GM19025 (cell line): ENCODE results near the gene MRPL19.
"Not testable (repeated sequence)": the region's sequence is repeated elsewhere in the genome, so short reads cannot be mapped to it uniquely, and the experiment has no call there.

Source experiments
- ATAC-seq: cut with Tn5 transposase; IDR thresholded peaks from one replicate; pipeline ENCODE4 v1.9.1; 2021; ENCODE audit warnings: mild to moderate bottlenecking, low read depth, moderate library complexity; ENCODE audit not compliant: unreplicated experiment

The MRPL19 gene

DNA sequence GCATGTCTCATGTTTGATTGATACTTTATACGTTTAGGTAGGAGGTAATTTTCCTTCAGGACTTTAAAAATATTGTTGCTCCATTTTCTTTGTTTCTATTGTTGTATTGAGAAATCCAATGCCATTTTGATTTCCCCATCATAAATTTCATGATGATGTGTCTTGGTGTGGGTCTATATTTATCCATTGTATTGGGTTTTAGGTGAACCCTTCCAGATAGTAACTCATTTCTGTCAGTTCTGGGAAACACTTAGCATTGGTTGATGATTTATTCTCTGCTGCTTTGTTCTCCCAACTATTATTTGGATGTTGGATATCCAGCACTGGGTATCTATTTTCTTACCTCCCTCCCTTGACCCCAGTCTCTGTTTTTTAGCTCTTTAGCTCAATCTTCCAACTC is 10.0 kb downstream of the MRPL19 start:
- no peak for ATAC-seq

DNA sequence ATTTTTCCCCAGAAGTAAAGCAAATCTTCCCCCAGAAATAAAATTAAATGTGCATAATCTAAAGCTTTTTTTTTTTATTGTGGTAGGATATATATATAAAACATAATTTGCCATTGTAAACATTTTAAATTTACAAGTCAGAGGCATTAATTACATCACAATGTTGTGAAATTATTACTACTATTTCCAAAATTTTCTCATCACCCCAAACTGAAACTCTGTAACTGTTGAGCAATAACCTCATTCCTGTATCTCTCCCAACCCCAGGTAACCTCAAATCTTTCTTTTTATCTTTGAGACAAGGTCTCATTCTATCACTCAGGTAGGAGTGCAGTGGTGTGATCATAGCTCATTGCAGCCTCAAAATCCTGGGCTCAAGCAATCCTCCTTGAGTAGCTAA is 11.2 kb downstream of the MRPL19 start:
- no peak for ATAC-seq

DNA sequence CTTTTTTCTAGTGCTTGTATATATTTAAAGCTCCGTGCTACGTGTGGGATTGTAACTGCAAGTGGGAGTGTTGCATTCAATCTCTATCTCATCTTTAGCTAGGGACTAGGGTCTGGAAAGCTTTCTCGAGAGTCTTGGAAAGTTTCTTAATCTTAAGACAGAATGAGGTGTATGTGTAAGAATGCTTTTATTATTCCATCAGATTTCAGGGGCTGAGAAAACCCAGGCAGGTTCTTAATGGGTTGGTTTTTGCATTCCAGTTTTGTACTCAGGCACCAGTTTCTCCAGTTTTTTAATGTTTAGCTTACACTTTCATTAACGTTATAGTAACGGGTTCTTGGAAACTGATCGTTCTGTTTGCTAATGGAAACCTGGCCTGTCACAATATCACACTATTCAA is 20.3 kb downstream of the MRPL19 start:
- no peak for ATAC-seq

DNA sequence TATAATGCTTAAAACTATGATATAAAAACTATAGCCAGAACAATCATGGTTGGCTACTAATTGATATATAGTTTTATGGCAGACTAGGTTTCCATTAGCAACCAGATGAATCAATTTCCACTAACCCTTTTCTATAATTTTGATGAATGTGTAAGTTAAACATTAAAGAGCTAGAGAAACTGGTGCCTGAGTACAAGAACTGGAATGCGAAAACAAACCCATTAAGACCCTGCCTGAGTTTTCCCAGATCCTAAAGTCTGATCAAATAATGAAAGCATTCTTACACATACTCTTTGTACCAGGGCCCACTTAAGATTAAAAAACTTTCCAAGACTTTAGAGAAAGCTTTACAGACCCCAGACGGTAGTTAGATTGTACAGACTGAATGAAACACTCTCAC is 21.3 kb downstream of the MRPL19 start:
- no peak for ATAC-seq

DNA sequence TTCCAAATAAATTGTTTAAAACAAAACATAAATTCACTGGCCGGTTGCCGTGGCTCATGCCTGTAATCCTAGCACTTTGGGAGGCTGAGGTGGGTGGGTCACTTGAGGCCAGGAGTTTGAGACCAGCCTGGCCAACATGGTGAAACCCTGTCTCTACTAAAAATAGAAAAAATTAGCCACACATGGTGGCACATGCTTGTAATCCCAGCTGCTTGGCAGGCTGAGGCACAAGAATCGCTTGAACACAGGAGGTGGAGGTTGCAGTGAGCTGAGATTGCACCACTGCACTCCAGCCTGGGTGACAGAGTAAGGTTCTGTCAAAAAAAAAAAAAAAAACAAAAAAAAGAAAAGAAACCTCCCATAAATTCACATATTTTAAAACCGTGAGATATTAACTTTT is 28.8 kb downstream of the MRPL19 start:
- ATAC-seq, result not testable (repeated sequence)

DNA sequence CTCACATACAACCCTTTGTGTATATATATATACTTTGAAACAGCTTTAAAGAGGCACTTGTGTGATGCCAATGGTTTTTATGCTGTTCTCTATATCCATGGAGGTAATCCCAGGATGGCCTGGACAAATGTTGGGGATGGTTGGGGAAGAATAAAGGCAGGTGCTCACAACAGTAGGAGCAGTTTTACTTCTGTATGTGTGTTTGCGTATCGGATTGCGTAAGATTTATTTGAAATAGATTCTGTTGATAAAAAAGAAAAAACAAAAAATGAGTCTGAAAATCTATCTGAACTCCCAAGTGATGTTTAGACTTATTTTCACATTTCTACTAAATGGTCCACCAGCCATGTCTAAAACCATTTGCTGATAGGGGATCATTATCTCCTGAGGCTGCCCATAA is 29.3 kb downstream of the MRPL19 start:
- no peak for ATAC-seq

DNA sequence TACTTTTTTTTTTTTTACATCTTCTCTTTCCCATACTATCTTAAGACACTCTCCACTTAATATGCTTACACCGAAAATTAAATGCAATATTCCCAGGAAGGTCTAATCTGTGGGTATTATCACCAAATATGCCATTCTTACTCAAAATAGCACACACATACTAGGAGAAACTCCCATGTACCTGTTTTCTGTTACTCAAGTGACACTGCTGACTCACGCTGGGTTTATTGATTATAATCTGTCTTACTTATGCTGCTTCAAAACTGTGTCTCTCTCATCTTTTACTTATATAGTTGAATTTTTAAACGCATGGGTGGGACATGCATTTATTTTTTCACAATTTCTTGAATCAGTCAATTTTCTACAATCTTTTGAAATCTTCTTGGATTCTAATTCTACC is 29.9 kb downstream of the MRPL19 start:
- no peak for ATAC-seq

DNA sequence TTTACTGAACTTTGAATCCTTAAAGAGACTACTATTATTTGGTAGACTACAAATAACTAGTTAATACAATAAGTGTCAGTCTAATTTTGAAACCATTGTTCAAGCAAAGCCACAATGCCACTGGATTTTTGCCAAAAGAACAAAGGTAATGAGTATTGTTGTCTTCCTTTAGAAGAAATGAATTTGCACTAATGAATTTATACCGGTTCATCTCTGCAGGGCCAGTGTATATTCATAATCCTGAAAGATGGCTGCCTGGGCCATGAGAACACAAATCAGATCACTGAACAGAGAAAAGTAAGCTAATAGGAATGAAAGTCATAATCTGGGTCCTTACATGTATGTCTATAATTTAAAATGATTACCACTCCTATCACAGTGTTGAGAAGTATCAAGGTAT is 33.0 kb downstream of the MRPL19 start:
- ATAC-seq, result no peak

DNA sequence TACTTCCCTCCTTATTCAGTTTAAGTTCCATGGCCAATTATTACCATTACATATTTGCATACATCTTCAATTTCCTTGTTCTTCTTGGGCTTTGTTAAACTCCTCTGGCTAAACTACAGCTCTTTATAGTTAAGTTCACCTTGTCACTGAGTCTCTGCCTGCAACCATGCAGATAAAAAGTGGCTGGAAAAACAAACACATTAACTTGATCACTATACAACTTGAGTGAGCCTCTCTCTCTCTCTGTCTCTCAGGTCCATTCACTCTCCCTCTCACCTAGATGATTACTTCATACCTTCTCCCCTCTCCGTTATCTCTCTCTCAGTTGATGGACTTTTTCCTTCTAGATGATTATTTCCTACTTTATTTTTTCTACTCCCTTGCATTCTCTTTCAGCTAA is 33.8 kb downstream of the MRPL19 start:
- no peak for ATAC-seq

DNA sequence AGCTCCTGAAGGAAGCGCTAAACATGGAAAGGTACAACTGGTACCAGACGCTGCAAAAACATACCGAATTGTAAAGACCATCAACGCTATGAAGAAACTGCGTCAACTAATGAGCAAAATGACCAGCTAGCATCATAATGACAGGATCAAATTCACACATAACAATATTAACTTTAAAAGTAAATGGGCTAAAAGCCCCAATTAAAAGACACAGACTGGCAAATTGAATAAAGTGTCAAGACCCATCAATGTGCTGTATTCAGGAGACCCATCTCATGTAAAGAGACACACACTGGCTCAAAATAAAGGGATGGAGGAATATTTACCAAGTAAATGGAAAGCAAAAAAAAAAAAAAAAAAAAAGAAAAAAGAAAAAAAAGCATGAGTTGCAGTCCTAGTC is 36.8 kb downstream of the MRPL19 start:
- ATAC-seq, result not testable (repeated sequence)

DNA sequence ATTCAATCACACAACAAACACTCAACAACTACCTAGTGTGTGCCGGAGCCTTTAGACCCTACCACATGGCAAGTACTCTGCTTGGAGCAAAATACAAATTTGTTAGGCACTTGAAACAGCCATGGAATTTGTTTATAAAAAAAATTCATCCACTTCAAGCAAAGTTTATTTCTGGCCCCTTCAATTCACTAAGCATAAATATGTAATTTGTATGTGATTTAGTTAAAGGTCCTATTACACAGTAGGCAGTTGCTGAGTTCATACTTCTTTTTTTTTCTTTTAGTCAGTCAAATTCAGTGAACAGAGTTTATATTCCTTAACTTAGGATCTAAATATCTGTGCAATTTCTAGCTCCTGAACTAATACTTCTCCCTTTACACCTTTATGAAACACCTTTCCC is 41.6 kb downstream of the MRPL19 start:
- no peak for ATAC-seq

DNA sequence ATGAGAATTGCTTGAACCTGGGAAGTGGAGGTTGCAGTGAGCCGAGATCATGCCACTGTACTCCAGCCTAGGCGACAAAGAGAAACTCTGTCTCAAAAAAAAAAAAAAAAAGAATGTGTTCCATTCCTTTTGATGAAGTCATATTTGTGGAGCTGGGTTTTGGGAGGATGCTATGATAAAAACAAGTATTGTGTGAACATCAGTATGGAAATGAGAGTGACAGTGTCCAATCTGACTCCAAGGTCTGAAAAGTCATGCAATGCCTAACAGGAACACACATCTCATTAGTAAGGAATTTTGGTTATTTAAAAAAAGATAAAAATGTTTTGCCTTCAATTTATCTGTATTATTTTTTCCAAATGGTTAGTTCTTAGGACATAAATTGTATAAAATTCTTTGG is 52.3 kb downstream of the MRPL19 start:
- ATAC-seq, result no peak

DNA sequence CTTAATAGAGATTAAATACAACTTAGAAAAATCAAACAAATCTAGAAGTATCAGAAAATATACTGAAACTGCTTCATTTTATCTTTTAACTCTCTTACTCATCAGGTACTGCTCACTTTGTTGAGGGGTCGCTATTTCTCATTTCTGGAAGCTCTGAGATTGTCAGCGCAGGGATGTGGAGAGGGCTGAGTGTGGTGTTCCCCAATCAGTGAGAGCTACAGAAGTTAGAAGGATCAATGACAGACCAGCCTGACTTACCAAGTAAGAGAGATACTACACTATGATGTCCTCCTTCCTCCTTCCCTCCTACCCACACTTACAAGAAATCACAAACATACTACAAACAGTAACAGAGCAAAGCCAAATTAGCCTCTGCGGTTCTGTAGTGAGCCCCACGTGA is 56.0 kb downstream of the MRPL19 start:
- no peak for ATAC-seq

DNA sequence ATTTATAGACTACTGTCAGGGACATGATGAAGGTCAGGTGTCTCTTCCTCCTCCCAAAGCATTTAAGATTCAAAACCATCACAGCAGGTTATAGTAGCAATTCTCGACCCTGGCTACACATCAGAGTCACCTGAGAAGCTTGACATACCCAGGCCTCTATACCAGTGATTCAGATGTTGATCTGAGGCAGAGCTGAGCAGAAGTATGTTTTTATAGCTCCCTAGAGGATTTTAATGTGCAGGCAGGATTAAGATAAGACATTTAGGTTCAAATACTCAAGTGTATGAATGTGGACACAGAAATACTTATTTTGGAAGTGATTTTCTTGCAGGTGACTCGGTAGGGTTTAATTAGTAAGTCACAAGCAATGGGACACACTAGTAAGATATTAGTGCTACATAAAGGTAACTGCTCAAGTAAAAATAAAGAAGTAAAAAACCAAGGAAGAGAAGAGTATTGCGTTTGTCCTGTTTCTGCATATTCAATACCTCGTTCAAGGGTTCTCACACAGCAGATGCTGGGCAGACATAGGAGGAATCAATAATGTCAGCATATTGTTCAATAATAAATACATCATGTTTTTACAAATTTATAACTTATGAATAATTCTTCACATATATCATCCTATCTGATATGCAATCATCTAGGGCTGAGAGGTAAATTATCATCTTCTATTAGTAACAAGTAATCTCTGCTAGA is 57.2 kb downstream of the MRPL19 start:
- ATAC-seq, result no peak

DNA sequence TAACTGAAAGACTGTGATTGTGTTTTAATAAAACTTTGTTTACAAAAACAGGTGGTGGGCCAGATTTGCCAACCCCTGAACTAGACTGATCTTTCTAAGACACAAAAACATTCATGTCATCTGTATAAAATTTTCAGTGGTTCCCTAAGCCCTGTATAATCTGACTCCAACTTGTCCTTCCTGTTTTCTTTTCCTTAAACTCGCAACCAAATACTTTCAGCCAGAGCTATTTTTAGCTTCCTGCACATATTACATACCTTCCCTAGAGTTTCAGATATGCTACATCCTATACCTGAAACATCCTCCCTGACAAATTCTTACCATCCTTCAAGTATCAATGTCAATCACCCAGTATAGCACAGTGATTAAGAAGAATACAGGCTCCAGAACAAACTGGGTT is 59.3 kb downstream of the MRPL19 start:
- ATAC-seq, result no peak

DNA sequence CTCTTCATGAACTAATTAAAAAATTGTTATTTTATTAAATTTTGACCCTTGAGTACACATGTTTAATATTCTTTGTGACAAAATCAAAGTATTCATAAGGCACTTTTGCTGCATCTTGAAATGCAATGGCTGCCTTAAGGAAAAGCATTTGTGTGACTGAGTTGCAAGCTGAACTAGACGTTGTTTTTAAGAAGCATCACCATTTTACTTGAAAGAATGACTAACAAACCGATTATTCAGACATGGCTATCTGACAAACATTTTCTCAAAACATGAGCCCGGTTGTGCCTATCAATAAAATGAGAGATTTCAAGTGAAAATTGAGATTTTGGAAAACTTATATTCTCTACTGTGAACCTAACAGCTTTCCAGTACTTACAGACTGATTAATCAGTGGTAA is 61.3 kb downstream of the MRPL19 start:
- no peak for ATAC-seq

DNA sequence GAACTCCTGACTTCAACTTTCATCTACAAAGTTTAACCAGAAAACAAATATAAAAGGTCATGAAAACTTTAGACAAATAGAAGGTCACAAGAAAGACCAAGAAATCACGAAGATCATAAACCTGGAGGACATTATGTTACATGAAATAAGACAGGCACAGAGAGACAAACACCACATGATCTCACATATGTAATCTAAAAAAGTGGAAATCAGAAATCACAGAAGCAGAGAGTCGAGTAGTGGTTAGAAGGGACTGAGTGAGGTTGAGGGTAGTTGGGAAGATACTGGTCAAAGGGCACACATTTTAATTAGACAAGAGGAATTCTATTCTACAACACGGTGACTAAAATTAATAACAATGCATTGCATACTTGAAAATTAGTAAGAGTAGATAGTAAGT is 62.7 kb downstream of the MRPL19 start:
- no peak for ATAC-seq

DNA sequence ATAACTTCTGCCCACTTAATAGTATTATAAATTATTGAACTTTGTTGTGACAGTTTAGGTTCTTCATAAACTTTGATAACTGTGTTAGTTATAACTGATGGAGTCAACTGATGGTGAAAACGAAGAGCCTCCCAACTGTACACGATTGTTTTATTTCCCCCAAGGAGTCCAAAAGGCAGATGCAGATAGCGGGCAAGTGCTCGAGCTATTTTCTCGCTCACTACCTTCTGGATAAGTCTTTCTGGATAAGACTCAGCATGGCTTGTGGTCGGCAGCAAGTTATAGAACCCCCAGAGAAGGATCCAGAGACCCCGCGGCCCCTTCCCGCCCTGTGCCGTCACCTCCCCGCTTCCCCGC is 63.6 kb downstream of the MRPL19 start:
- no peak for ATAC-seq

DNA sequence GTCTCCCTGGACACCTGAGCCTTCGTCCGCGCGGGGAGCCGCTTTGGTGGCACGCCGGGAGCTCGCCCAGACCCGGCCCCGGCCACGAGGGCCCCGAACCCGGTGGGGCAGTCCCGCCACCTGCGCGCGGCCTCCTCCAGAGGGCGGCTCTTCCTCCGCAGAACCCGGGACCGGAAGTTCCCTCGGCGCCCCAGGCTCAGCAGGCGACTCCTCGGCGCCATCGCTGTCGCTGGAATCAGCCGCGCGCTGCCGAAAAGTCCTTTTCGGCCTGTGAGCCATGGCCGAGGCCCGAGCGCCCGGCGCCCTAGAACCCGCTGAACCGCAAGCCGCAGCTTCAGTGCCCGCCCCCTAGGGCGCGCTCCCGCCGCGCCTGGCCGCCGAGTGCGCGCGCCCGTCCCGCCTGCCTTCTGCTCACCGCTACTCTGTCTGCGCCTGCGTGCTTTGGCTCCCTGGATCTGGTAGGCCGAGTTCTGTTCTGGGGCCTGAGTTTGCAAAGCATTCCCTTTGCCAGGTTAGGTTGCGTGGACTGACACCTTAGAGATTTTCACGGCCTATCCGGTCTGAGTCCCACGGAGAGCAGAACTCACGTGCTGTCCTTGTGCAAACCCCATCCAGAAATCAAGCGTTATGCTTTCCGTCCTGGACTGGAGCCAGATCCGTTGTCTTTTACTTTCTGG is 64.1 kb downstream of the MRPL19 start, which contains the start of gene GCFC2:
Gene GCFC2, minus strand, starts transcription at position 339 of the 677 bp plus-strand sequence. Its CDS starts 60 bp downstream, at position 279.
- ATAC-seq, result peak; percentile 95

DNA sequence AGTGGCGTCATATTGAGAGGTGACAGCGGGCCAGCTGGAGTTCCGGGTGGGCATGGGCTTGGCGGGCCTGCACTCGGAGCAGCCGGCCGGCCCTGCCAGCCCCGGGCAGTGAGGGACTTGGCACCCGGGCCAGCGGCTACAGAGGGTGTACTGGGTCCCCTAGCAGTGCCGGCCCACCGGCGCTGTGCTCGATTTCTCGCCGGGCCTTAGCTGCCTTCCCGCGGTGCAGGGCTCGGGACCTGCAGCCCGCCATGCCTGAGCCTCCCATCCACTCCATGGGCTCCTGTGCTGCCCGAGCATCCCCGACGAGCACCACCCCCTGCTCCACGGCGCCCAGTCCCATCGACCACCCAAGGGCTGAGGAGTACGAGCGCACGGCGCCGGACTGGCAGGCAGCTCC is 65.0 kb downstream of the MRPL19 start:
- not testable (repeated sequence) for ATAC-seq

DNA sequence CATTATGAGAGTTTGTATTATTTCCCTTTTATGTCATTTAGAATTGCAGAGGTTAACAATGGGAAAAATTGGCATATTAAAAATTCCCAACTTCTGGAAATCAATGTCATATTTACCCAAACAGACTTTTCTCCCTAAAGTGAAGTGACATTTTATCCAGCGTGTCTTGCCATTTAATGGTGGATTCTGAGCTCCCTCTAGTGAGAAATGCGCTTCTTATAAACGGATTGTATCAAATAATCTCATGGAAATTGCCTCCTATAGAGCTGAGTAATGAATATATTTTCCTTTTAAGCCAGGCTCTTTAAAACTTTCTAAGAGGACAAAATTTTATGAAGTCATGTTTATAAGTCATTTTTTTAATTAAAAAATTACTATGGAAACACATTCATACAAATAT is 69.8 kb downstream of the MRPL19 start:
- ATAC-seq, result no peak

DNA sequence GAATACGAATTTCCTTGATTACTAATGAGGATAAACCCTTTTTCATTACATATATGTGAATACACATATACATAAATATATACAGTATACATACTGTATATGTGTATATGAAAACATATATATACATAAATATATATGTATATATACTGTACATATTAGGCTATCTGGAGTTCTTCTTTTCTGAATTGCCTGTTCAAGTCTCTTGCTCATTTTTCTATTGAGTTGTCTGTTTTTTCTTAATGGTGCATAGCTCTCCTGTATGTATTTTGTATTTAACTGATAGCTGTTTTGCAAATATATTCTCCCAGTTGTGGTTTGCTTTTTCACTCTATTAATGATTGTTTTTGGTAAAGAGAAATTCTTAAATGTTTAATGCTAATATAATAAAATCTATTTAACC is 73.0 kb downstream of the MRPL19 start:
- no peak for ATAC-seq
